Brain microvascular endothelial cell (primary cell): ENCODE measurements around the gene P2RX1.
A peak's percentile ranks its signal among the peaks of the same experiment; 100 is the strongest.

Experiments
- DNase-seq: peaks from one replicate; pipeline ENCODE4 v3.0.0-alpha.2; 2020
- H3K27ac ChIP-seq: fragments of 250-450 bp; sonication (Bioruptor Pico); 2 replicates; pipeline ENCODE4 v1.5.1; 2020; ENCODE audit warnings: mild to moderate bottlenecking, moderate library complexity
- H3K27me3 ChIP-seq: fragments of 250-450 bp; sonication (Bioruptor Pico); replicated peaks from 2 replicates; pipeline ENCODE4 v1.5.1; 2020; ENCODE audit warnings: mild to moderate bottlenecking
- H3K36me3 ChIP-seq: fragments of 250-450 bp; sonication (Bioruptor Pico); replicated peaks from 2 replicates; pipeline ENCODE4 v1.5.1; 2020; ENCODE audit warnings: mild to moderate bottlenecking
- H3K4me3 ChIP-seq: 2 replicates; pipeline ENCODE4 v1.5.1; 2011; ENCODE audit warnings: low read depth, mild to moderate bottlenecking, control low read depth, low read length, moderate library complexity
- in situ Hi-C: cut with HindIII; loops from 2 replicates; pipeline ENCODE4 v1.10.0; 2017; ENCODE audit warnings: low sequenced_read_pairs, low pct_ligation_motif_present
- TF ChIP-seq, protein P1 (sequence below): IDR thresholded peaks from 2 replicates; pipeline ENCODE4 v1.5.1; 2011; ENCODE audit warnings: low read depth, mild to moderate bottlenecking, moderate library complexity, low read length, control low read depth, inconsistent platforms; ENCODE audit errors: missing control alignments

The P2RX1 gene

DNA sequence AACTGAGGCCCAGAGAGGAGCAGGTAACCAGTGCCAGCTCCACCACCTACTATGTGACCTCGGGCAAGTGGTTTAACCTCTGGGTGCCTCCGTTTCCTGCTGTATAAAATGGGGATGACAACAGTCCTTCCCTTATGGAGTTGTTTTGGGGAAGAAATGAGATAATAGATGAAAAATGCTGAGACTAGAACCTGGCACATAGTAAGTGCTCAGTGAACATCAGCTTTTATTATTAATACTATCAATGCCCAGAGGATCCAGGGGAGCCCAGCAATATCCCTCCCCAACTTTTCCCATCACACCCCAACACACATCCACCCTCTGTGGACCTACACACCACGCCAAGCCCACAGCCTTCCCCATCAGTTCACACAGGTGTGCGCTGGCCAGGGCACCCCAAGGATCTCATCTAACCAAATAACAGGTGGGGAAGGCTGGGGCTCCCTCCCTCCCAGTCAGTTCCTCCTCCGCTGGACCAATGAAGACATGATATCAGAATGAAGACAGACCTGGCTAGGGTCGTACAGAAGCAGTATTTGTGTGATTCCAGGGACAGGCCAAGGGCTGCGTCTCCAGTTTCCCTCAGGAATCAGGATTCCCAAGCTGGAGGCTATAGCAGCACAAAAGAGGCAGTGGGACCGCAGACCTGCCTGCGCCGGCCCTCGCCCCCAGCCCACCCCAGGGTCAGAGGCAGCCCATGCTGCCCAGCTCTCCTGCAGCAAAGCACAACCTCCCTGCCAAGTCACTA, 46.1 kb upstream of the P2RX1 start:
- peaks cover 15% of the 10 kb centered on the region for H3K27me3 ChIP-seq
- H3K27ac ChIP-seq: no peak overlapping the region
- DNase-seq: no peak
- TF ChIP-seq, protein P1, sequence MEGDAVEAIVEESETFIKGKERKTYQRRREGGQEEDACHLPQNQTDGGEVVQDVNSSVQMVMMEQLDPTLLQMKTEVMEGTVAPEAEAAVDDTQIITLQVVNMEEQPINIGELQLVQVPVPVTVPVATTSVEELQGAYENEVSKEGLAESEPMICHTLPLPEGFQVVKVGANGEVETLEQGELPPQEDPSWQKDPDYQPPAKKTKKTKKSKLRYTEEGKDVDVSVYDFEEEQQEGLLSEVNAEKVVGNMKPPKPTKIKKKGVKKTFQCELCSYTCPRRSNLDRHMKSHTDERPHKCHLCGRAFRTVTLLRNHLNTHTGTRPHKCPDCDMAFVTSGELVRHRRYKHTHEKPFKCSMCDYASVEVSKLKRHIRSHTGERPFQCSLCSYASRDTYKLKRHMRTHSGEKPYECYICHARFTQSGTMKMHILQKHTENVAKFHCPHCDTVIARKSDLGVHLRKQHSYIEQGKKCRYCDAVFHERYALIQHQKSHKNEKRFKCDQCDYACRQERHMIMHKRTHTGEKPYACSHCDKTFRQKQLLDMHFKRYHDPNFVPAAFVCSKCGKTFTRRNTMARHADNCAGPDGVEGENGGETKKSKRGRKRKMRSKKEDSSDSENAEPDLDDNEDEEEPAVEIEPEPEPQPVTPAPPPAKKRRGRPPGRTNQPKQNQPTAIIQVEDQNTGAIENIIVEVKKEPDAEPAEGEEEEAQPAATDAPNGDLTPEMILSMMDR: no peak
- in situ Hi-C loops: no loop called here
- no peaks in the 10 kb centered on the region for H3K36me3 ChIP-seq
- no peak overlapping the region for H3K4me3 ChIP-seq

DNA sequence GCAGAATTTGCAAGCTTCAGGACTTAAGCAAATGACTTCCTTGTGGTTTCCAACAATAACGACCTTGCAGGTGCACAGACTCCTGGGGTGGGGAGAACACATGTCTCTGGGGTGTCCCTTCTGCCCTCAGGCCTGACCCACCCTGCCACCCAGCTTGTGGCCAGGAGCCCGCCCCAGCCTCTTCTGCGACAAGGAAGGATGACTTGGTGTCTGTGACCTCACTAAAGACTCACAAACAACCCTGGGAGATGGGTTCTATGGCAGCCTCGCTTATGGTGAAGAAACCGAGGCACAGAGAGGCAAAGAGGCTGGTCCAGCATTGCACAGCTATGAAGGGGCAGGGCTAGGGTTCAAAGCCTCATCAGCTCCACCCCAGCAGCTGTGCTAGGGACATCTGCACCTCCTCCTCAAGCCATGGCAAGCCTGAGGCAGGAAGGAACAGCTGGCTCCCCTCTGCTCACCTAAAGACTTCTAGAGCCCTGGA, 45.3 kb upstream of the P2RX1 start:
- in situ Hi-C loops: no loop called here
- H3K27me3 ChIP-seq: peaks cover 15% of the 10 kb centered on the region
- H3K36me3 ChIP-seq: no peaks in the 10 kb centered on the region
- no peak for DNase-seq
- no peak overlapping the region for H3K27ac ChIP-seq
- no peak overlapping the region for H3K4me3 ChIP-seq
- TF ChIP-seq, protein P1: no peak

DNA sequence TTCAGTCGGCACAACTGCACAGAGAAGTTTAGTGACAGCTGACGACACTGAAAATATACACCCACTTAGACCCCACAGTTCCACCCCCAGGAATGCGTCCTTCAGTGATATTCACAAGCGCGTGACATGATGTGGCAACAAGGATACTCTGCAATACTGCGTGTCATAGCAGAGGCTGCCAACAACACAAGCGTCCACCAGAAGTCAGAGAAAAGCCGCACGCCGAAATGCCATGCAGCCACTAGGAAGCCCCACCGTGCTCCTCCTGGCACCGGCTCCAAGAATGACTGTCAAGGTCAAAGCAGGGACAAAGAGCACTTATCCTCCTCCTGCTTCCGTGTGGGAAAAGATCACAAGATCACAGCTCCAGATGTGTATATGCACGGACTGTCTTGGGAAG, 44.5 kb upstream of the P2RX1 start:
- in situ Hi-C loops: no loop called here
- Histone ChIP-seq H3K27ac (no peak overlapping the region), H3K4me3 (no peak overlapping the region), H3K36me3 (no peaks in the 10 kb centered on the region), H3K27me3 (peaks cover 15% of the 10 kb centered on the region)
- DNase-seq: peak; percentile 37
- TF ChIP-seq, protein P1: no peak

DNA sequence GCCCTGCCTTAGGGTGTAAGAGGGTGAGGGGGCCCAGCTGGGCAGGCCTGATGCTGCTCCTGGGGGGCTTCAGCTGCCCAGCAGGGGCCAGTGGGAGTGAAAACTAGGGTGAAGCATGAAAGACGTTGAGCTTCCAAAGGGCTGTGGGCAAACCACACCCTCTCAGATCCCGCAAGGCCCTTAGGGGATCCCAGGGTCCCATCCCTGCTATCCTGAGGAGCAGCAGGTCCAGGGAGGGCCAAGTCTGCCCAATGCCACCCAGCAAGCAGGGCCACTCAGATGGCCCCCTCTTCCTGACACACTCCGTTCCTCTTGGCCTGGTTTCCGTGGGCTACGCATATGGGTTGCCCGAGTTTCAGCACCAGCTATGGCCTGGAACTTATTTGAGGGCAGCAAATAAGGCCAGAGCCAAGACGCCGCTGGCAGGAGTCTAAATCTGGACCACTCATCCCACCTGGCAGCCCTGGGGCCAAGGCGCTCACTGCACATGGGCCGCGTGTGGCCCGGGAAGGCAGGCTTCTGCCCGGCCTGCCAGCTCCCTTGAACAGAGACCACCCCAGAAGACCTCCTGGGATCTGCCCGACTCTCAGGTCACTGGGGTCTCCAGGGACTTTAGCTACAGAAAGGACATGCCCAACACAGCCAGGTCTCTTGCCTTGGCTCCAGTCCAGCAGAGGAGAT, 43.8 kb upstream of the P2RX1 start:
- H3K27ac ChIP-seq: no peak overlapping the region
- H3K36me3 ChIP-seq: no peaks in the 10 kb centered on the region
- DNase-seq: no peak
- TF ChIP-seq, protein P1: no peak
- no peak overlapping the region for H3K4me3 ChIP-seq
- H3K27me3 ChIP-seq: peaks cover 15% of the 10 kb centered on the region
- in situ Hi-C loops: no loop called here

- in situ Hi-C loops: no loop called here
- TF ChIP-seq, protein P1: no peak
- H3K4me3 ChIP-seq: no peak overlapping the region
- peak; percentile 61 for DNase-seq
- no peaks in the 10 kb centered on the region for H3K36me3 ChIP-seq
- H3K27me3 ChIP-seq: peaks cover 15% of the 10 kb centered on the region
- H3K27ac ChIP-seq: no peak overlapping the region
These were observed 43.1 kb upstream of the P2RX1 start for GRCh38 chr17:3959295-3959899.
